Effector memory CD8-positive, alpha-beta T cell (primary cell): Measurements from ENCODE around the gene USP22.

Experiments
- ATAC-seq: fragments of 150-1000 bp; cut with Tn5 transposase; replicated peaks from 2 replicates; pipeline ENCODE4 v1.10.0; 2021; ENCODE audit warnings: mild to moderate bottlenecking, moderate library complexity
- DNase-seq, 3 experiments: peaks; one replicate each; pipeline ENCODE4 v3.0.0; 2021
- H3K27ac Mint-ChIP-seq, 2 donors: one replicate each; pipeline ENCODE4 v1.8.0; 2022; ENCODE audit warnings: mild to moderate bottlenecking in 2 of 2, mixed read lengths in 2 of 2, moderate library complexity in 2 of 2
- H3K27me3 Mint-ChIP-seq, 2 donors: one replicate each; pipeline ENCODE4 v1.8.0; 2022; ENCODE audit warnings: mixed read lengths in 2 of 2
- H3K36me3 Mint-ChIP-seq: one replicate; pipeline ENCODE4 v1.8.0; 2022; ENCODE audit warnings: mild to moderate bottlenecking, moderate library complexity, mixed read lengths; ENCODE audit not compliant: insufficient read depth
- H3K4me1 Mint-ChIP-seq, 2 donors: one replicate each; pipeline ENCODE4 v1.8.0; 2022; ENCODE audit warnings: low read depth in 2 of 2, mixed read lengths in 2 of 2
- H3K4me3 Mint-ChIP-seq, 2 donors: one replicate each; pipeline ENCODE4 v1.8.0; 2022; ENCODE audit warnings: mild to moderate bottlenecking in 2 of 2, mixed read lengths in 2 of 2, moderate library complexity in 2 of 2
- H3K9me3 Mint-ChIP-seq, 2 donors: one replicate each; pipeline ENCODE4 v1.8.0; 2022; ENCODE audit warnings: mixed read lengths in 2 of 2

USP22 gene

GRCh38 chr17:20991276-20992037, 51.4 kb downstream of the USP22 start:
- Mint-ChIP-seq H3K27me3 (no peaks in the 10 kb centered on the region), H3K4me3 (no peak overlapping the region), H3K36me3 (no peaks in the 10 kb centered on the region), H3K9me3 (no peaks in the 10 kb centered on the region), H3K4me1 (peaks cover 0 to 4% of the 10 kb centered on the region in 2 donors), H3K27ac (no peak overlapping the region)
- DNase-seq (no peak), ATAC-seq (no peak)

GRCh38 chr17:20989991-20990855, 52.6 kb downstream of the USP22 start:
- DNase-seq (no peak), ATAC-seq (no peak)
- no peaks in the 10 kb centered on the region for H3K36me3 Mint-ChIP-seq
- H3K9me3 Mint-ChIP-seq: no peaks in the 10 kb centered on the region
- H3K4me1 Mint-ChIP-seq: peaks cover 0 to 4% of the 10 kb centered on the region in 2 donors
- no peaks in the 10 kb centered on the region for H3K27me3 Mint-ChIP-seq
- peak overlapping the region in 1 of 2 donors; percentile 65 for H3K27ac Mint-ChIP-seq
- no peak overlapping the region for H3K4me3 Mint-ChIP-seq

GRCh38 chr17:20989481-20989880, 53.3 kb downstream of the USP22 start:
- Mint-ChIP-seq H3K4me1 (peaks cover 0 to 4% of the 10 kb centered on the region in 2 donors), H3K4me3 (no peak overlapping the region), H3K36me3 (no peaks in the 10 kb centered on the region), H3K27me3 (no peaks in the 10 kb centered on the region), H3K9me3 (no peaks in the 10 kb centered on the region), H3K27ac (no peak overlapping the region)
- ATAC-seq (no peak), DNase-seq (no peak)

GRCh38 chr17:20988896-20989295, 53.9 kb downstream of the USP22 start:
- Mint-ChIP-seq H3K27ac (no peak overlapping the region), H3K4me1 (peaks cover 0 to 4% of the 10 kb centered on the region in 2 donors), H3K4me3 (no peak overlapping the region), H3K36me3 (no peaks in the 10 kb centered on the region), H3K27me3 (no peaks in the 10 kb centered on the region), H3K9me3 (no peaks in the 10 kb centered on the region)
- no peak for DNase-seq
- no peak for ATAC-seq

GRCh38 chr17:20988001-20988636, 54.7 kb downstream of the USP22 start:
- no peaks in the 10 kb centered on the region for H3K36me3 Mint-ChIP-seq
- H3K9me3 Mint-ChIP-seq: no peaks in the 10 kb centered on the region
- no peaks in the 10 kb centered on the region for H3K27me3 Mint-ChIP-seq
- H3K27ac Mint-ChIP-seq: no peak overlapping the region
- no peak for ATAC-seq
- DNase-seq: no peak
- H3K4me3 Mint-ChIP-seq: no peak overlapping the region
- H3K4me1 Mint-ChIP-seq: peaks cover 0 to 4% of the 10 kb centered on the region in 2 donors

- Mint-ChIP-seq H3K36me3 (no peaks in the 10 kb centered on the region), H3K27me3 (peaks cover 0 to under 1% of the 10 kb centered on the region in 2 donors), H3K4me3 (no peak overlapping the region), H3K9me3 (no peaks in the 10 kb centered on the region), H3K4me1 (peaks cover 0 to 4% of the 10 kb centered on the region in 2 donors), H3K27ac (no peak overlapping the region)
- ATAC-seq: no peak
- DNase-seq: no peak
Observed at GRCh38 chr17:20987511-20987910, 55.3 kb downstream of the USP22 start.

- Mint-ChIP-seq H3K27ac (no peak overlapping the region), H3K36me3 (no peaks in the 10 kb centered on the region), H3K27me3 (peaks cover 5 to 7% of the 10 kb centered on the region in 2 donors), H3K9me3 (no peaks in the 10 kb centered on the region), H3K4me1 (peaks cover 0 to 4% of the 10 kb centered on the region in 2 donors), H3K4me3 (no peak overlapping the region)
- ATAC-seq (no peak), DNase-seq (no peak)
Observed at GRCh38 chr17:20986767-20987510, 55.9 kb downstream of the USP22 start.

GRCh38 chr17:20983359-20983637, 59.5 kb downstream of the USP22 start:
- no peak overlapping the region for H3K27ac Mint-ChIP-seq
- H3K36me3 Mint-ChIP-seq: no peaks in the 10 kb centered on the region
- H3K4me1 Mint-ChIP-seq: no peaks in the 10 kb centered on the region
- peaks cover 34 to 43% of the 10 kb centered on the region in 2 donors for H3K27me3 Mint-ChIP-seq
- DNase-seq (no peak), ATAC-seq (no peak)
- no peaks in the 10 kb centered on the region for H3K9me3 Mint-ChIP-seq
- H3K4me3 Mint-ChIP-seq: no peak overlapping the region

- no peaks in the 10 kb centered on the region for H3K9me3 Mint-ChIP-seq
- H3K36me3 Mint-ChIP-seq: no peaks in the 10 kb centered on the region
- peaks cover 37 to 48% of the 10 kb centered on the region in 2 donors for H3K27me3 Mint-ChIP-seq
- DNase-seq (no peak), ATAC-seq (no peak)
- no peak overlapping the region for H3K27ac Mint-ChIP-seq
- no peaks in the 10 kb centered on the region for H3K4me1 Mint-ChIP-seq
- H3K4me3 Mint-ChIP-seq: no peak overlapping the region
Observed at GRCh38 chr17:20982589-20983358, 60.0 kb downstream of the USP22 start.

GRCh38 chr17:20981046-20981920, 61.5 kb downstream of the USP22 start:
- peaks cover 52 to 63% of the 10 kb centered on the region in 2 donors for H3K27me3 Mint-ChIP-seq
- ATAC-seq: no peak
- no peaks in the 10 kb centered on the region for H3K4me1 Mint-ChIP-seq
- no peaks in the 10 kb centered on the region for H3K9me3 Mint-ChIP-seq
- H3K36me3 Mint-ChIP-seq: no peaks in the 10 kb centered on the region
- no peak overlapping the region for H3K4me3 Mint-ChIP-seq
- no peak overlapping the region for H3K27ac Mint-ChIP-seq
- no peak for DNase-seq

- Mint-ChIP-seq H3K36me3 (no peaks in the 10 kb centered on the region), H3K4me1 (no peaks in the 10 kb centered on the region), H3K4me3 (no peak overlapping the region), H3K9me3 (no peaks in the 10 kb centered on the region), H3K27me3 (peaks cover 61 to 79% of the 10 kb centered on the region in 2 donors), H3K27ac (no peak overlapping the region)
- ATAC-seq (no peak), DNase-seq (no peak)
Observed at GRCh38 chr17:20979792-20980083, 63.1 kb downstream of the USP22 start.
